ENCODE data around the gene TEX2.

The TEX2 gene, protein sequence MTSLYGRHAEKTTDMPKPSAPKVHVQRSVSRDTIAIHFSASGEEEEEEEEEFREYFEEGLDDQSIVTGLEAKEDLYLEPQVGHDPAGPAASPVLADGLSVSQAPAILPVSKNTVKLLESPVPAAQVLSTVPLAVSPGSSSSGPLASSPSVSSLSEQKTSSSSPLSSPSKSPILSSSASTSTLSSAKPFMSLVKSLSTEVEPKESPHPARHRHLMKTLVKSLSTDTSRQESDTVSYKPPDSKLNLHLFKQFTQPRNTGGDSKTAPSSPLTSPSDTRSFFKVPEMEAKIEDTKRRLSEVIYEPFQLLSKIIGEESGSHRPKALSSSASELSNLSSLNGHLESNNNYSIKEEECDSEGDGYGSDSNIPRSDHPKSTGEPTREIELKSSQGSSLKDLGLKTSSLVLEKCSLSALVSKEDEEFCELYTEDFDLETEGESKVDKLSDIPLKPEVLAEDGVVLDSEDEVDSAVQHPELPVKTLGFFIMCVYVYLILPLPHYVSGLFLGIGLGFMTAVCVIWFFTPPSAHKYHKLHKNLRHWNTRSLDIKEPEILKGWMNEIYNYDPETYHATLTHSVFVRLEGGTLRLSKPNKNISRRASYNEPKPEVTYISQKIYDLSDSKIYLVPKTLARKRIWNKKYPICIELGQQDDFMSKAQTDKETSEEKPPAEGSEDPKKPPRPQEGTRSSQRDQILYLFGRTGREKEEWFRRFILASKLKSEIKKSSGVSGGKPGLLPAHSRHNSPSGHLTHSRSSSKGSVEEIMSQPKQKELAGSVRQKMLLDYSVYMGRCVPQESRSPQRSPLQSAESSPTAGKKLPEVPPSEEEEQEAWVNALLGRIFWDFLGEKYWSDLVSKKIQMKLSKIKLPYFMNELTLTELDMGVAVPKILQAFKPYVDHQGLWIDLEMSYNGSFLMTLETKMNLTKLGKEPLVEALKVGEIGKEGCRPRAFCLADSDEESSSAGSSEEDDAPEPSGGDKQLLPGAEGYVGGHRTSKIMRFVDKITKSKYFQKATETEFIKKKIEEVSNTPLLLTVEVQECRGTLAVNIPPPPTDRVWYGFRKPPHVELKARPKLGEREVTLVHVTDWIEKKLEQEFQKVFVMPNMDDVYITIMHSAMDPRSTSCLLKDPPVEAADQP

DNA sequence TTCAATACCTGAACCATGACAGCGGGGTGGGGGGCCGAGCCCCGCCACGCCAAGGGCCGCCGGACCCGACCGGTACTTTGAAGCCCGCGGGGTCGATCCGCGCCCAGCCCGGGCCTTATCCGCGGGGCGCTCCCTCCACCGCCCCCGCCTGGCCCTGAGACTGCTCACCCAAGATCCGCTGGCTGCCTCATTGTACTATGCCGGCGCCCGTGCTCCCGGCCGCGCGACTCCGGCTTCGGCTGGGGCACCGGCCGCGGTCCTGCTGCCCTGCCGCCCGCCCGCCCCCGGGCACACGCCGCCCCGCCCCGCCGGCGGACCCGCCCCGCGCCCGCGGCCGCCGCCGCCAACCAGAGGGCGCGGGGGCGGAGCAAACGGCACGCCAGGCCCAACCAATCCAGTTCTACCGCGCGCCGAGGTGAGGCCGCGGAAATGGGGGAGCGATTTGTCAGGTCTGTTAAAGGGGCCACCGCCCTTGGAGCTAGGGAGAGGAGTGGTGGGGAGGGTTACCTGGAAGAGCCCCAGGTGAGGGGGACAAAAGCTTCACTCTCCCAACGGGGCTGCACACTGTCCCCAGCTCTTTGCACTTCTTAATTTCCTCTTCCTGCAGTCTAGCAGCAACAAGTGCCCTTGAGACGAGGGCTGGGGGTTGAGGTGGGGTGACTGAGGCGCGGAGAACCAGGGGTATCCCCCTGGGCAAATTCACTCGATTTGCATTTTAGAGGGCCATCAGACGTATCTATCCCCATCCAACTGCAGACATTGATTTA lies at the start of gene TEX2:
TSS of gene TEX2 (minus strand) at position 261 of the 767 bp plus-strand sequence. CDS start 49,043 bp downstream, outside the sequence.
- peak; percentile 76 to 83 (median 80) for DNase-seq

DNA sequence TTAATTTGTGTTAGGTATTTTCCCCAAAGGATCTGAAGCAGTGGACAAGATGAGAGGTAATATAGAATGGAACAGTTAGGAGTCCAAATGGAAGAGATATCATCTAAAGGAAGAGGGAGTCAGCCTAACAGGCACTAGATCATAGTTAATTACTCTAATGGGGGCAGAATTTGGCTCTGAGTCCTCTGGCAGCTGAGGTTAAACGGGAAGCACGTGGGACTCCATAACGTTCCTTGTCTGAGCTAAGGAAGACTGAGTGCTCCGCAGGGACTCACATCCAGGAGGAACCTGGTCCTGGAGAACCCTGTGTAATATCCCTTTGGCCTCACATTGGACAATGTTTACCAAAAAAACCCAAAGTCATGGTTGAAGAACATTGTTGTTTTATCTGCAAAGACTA lies 46.6 kb upstream of the TEX2 start:
- DNase-seq = no peak

DNA sequence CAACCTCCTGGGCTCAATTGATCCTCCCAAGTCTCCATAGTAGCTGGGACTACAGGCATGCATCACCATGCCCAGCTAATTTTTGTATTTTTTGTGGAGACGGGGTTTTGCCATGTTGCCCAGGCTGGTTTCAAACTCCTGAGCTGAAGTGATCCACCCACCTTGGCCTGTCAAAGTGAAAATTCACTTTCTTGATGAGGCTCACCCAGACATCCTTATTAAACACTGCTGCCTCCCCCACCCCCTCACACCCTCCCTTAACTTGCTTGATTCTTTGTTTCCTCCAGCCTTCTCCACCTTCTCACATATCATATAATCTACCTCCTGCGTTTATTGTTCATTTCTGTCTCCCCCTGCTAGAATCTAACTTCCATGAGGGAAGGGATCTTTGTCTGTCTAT lies 46.0 kb upstream of the TEX2 start:
- no peak for DNase-seq

DNA sequence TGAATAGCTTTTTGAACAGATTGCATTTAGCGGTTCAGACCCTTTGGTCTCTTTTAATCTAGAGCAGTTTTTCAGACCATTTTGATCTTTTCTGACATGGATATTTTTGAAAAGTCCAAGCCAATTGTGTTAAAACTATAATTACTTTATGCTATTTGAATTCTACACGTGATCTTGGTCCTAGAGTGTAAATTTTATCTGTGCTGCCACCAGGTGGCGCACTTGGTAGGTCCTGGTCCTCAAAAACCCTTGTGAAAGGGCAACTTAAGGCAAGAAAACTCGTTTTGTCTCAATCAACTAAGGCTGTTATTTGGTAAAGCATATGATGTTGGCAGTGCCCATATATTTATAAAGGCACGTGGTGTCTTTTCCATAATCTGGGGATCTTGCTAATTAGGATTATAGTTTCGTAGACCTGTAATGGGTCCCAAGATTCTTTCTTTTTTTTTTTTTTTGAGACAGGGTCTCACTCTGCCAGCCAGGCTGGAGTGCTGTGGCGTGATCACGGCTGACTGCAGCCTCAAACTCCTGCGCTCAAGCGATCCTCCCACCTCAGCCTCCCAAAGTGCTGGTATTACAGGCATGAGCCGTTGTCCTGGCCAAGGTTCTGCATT lies 43.9 kb upstream of the TEX2 start:
- DNase-seq = peak; percentile 25 to 39 (median 32)

DNA sequence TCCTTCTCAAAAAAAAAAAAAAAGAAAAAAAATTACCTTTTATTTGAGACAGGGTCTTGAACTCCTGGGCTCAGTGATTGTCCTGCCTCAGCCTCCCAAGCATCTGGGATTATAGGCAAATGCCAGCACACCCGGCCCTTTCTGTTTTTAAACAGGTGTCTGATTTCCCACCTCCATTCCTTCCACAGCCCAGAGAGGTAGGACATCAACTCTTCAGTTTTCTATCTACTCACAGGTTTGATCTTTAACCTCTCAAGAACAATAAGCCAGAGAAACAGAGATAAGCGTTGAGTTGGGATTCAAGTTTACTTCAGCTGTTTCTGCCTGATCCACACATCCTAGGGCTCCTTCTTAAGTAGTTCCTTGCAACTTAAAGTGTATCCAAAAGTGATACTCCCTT lies 41.5 kb upstream of the TEX2 start:
- no peak for DNase-seq

DNA sequence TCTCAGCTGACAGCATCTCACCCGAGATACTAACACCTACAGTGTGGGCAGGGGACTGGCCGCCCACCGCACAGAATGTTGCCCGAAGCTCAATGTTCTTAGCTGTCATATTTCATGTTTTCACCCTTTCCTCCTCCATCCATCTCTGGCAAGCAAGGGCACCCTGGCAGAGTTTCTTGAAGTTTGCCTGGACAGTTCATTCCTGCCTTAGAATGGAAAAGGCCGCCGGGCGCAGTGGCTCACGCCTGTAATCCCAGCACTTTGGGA lies 37.6 kb upstream of the TEX2 start:
- DNase-seq = no peak

DNA sequence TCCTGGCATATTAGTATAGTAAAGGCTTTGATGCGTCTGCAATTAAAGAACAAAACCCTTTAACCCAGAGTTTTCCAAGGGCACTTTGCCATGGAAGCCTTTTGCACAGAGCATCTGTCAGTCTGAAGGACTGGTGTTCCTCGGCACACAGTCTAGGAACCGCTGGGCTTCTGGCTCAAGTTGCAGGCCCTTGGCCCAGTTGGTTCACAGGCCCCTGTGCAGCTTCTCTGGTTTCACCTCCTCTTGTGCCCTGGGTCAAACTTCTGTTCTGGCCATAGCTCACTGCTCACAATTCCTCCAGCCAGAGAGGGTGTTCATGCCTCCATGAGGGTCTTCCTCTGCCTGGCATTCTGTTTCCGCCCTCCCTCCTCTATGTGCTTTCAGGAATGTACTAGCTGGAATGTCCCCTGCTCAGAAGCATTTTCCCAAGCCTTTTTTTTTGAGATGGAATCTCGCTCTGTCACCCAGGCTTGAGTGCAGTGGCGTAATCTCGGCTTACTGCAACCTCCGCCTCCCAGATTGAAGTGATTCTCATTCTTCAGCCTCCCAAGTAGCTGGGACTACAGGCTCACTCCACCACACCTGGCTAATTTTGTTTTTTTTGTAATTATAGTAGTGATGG lies 34.5 kb upstream of the TEX2 start:
- no peak for DNase-seq

DNA sequence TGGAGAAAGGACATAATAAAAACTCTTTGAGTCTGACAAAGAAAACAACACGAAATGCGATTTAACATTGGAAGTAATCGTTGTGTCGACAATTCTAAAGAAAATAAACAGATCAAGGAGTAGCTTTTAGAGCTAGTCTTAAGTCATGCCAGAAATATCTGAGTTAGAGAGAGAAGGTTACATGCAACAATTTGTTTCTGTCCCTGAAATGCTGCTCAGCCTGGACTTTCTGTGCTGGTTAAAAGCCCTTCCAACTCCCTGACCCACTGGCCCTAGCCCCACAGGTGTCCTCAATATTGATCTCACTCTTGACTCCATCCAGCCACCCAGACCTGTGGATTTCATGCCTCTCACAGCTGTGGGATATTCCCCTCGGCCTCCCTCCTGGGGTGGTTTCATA lies 33.2 kb upstream of the TEX2 start:
- no peak for DNase-seq

DNA sequence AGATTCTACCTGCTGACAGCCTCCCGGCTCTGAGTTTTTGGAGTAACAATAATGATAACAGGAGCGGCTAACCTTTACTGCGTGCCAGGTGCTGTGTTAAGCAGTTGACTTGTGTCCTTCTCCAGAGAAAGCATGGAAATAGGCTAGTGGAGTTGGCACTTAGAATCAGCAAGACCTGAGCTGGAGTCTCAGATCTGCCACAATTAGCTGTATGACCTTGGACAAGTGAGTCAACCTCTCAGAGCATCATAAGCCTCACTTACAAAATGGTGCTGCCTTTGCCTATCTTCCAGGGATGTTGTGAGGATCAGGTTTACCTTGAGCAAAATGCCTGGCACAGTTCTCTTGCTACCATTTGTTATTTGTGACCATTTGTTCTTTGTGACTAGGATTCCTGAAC lies 32.1 kb upstream of the TEX2 start:
- DNase-seq = no peak

DNA sequence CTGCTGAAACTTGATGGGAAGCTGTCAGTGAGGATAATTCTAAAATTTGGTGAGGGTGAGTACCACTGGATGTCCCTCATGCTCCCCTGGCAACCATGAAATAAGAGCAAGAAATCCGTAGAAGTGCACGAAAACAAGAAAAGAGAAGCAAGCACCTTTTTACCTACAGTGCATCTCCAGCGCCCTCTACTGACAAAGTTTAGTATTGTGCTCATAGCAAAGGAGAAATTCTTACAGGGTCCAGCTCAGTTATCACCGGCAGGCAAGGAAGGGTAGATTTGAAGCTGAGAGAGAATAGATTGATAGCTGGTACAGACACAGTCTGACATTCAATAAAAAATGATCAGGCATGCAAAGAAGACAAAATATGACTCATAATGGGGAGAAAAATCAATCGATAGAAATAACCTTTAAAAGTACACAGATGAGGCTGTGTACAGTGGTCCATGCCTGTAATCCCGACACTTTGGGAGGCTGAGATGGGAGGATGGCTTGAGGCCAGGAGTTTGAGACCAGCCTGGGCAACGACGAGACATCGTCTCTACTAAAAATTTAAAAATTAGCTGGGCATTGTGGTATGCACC lies 28.3 kb upstream of the TEX2 start:
- no peak for DNase-seq

DNA sequence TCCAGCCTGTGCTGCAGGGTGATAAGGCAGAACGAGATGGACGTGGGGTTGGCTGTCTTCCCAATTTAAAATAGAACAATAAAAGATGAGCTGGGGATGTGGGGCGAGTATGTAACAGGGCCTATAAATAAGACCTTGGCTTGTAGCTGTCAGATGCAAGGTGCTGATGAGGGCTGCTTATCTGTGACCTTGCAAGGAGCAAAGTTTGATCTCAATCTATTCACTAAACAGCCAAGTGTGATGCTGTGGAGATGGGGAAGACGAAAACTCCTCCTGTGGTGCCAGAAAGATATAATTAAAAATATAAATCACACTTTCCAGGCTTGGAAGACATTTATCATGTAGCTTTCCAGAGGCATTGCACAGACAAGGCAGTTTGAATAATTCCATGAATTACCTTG lies 26.7 kb upstream of the TEX2 start:
- DNase-seq = no peak

DNA sequence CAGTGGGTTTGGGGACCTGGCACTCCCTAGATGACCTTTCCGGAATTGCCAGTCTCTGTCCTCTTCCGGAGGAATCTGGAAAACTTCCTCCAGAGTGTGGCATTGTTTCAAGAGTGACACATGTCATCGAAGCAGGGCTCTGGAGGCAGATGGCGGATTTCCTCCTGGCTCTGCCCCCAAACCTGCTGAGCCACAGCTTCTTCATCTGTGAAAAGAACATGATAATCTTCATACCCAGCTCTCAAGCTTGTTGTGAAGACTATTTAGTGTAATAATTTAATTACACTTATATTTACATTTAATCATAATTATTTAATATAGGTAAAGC lies 19.7 kb upstream of the TEX2 start:
- DNase-seq = no peak

DNA sequence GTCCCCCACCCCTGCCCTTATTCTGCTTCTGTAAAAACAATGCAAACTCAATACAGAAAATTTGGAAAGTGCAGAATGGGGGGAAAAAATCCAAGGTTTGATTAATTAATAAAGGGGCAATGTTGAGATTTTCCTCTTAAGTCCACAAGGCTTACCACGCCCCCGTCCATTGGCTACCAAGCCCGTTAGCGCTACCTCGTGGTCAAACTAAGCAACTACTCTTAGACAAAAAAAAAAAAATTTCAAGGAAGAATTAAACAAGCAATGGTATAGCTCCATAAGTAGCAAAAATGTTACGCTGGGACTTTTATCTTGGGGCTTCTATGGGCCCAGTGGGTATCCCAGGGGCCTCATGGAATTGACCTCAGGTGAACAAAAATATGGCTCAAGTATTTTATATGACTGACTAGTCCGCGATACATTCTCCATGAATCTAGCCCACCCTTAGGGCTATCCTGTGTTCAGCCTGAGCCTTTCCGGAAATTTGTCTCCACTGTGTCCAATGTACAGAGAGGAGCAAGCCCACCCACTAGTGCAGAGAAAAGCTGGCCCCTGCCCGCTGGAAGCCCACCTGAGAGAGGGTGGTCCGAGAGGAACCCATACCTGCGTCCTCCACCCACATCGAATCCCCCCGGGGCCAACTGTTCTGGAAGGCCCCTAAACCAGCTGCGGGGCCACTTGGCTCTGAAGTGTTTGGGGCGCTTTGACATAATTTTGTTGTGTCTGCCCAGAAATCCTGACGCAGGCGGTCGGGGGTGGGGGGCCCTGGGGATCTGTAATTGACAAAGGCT lies 19.1 kb upstream of the TEX2 start:
- peak; percentile 4 to 15 (median 14) for DNase-seq

DNA sequence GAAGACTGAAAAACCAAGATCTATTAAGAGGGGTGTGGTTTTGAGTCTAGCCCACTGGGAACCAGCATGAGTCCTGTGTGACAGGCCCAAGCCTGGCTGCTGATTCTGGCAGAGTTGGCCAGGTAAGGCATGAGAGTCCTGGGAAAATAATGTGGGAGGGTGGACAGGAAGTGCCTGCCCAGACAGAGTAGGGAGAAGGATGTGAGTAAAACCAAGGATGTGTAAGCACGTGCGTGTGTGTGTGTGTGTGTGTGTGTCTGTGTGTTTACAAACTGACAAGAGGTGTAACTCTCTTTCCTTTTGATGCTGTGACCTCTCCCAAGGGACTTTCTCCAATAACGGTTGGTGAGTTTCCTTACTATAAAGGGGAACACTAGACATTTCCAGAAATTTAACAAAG lies 15.6 kb upstream of the TEX2 start:
- DNase-seq = no peak

DNA sequence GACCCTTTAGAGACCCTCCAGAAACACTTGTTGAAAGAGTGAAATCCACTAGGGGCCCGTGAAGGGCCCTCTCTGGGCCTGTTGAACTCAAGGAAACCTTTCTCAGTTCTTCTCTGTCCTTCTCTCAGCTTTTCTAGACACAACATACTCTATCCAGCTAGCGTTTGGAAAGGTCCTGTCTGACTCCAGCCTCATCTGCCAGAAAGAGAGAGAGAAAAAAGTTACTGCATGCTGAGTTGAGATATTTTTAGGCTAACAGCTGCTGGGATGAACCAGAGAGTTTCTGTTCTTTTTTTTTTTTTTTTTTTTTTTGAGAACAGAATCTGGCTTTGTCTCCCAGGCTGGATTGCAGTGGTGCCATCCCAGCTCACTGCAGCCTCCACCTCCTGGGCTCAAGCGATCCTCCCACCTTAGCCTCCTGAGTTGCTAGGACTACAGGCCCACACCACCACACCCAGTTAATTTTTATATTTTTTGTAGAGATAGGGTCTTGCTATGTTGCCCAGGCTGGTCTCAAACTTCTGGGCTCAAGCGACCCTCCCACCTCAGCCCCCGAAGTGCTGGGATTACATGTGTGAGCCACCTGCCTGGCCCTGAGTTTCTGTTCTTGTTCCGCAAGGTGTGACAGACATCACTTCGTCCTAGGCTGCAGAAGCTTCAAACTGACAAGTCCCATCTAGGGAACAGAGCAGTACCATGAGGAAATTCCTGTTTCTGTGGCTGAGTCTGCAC lies 14.9 kb upstream of the TEX2 start:
- DNase-seq = no peak

DNA sequence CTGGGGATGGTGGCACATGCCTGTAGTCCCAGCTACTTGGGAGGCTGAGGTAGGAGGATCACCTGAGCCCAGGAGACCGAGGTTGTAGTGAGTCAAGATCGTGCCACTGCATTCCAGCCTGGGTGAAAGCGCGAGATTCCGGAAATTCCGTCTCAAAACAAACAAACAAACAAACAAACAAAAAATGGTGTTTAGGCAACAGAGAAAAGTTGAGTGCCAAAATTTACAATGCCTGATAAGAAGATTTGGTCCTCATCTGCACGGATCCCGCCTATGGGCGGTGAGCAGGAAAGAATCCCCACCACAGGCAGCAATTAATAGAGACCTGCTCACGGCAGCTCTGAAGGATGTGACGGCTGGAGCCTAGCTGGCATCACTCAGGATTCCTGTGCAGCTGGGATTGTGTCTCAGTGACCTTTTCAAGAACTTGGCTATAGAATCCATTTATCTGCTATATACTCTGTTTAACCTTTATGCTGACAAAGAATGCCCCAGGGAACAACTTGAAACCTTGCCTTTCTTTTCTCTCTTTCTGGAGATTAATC lies 14.0 kb upstream of the TEX2 start:
- no peak for DNase-seq

DNA sequence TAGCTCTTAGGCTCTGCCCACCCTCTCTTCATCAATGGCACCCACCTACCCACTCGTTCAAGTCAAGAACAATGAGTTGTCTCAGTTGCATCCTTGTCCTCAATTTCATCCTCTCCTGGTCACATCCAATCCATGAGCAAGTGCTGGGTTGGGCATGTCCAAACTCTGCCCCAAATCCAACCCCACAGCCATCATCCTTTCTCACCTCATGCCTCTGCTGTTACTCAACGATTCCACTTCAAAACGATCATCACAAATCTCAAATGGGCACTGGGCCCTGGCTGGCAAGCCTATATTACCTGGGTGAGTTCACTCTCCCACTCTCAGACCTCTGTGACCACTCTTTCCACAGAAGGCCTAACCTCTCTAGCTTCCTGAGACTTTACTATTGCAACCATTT lies 12.0 kb upstream of the TEX2 start:
- DNase-seq = no peak

DNA sequence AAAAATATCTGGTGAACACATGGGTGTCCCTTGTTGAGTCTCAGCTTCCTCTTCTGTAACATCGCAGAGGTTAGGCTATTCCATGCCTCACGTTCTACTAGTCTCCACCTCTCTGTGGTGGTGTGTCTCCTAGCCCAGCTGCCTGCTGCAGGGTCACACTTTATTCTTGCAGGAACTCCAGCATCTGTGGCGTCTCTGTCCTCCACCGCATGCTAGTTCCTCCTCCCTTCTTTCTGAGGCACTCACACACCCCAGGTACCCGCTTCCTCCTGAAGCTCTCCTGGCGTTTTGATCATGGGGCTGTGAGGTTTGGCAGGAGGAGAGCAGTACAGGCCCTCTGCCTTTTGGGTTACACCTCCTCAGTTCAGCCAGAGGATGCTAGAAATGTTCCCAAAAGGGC lies 9.9 kb upstream of the TEX2 start:
- DNase-seq = no peak

DNA sequence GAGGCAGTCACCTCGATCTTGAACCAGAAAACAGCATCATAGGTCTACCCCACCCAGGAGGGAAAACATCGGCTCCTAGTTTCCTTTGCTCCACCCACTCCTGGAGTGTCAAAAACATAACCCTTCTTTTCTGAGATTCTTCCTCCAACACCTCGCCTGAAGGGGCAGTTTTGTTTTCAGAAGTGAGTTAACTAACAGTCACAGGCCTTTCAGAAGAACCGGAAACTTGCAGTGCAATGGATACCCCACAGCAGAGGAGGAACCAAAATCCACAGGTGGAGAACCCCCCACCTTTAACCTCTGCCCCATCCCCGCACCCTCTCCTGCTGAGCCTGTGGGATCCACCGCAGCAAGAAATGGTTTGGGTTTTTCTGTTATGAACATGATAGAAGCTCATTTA lies 7.8 kb upstream of the TEX2 start:
- DNase-seq = no peak

Data from activated CD4-positive, CD25-positive, alpha-beta regulatory T cell (primary cell).